RPMI8226 (cell line): ENCODE results near the gene ZCCHC24.

Source experiments
- DNase-seq: peaks from one replicate; pipeline ENCODE4 v3.0.0-alpha.2; 2015

Gene ZCCHC24

GRCh38 chr10:79394664-79395063, 50.8 kb downstream of the ZCCHC24 start:
- no peak for DNase-seq

DNA sequence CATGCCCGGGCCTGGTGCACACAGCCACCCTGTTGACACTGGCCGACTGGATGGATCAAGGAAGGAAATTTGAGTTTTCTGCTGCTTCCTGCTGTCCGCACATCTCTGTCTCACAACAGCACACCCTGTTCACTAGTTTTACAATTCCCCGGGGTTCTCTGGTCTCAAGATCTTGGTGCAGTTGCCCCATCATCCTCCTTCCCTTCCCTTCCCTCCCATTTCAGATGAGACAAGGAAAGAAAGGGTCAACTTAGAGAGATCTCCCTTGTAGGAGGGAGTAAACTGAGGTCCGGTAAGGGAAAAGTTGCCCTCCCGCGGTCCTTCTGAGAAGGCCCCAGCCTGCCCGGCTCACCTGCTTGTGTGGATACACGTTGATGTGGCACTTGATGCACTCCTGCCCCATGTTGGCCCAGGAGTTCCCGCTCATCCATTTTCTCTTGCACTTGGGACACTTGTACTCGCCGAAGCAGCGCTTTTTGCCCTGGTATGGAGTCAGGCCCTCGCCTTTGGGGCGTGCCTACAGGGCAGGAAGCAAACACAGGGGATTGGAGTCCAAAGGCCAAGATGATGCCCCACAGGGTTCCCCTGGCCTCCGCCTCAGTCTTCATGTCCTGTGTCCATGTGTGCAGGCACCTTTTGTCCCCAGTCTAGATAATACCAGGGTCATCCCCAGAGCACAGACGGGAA, 51.4 kb downstream of the ZCCHC24 start:
- DNase-seq = no peak

GRCh38 chr10:79393221-79393923, 52.1 kb downstream of the ZCCHC24 start:
- no peak for DNase-seq

- no peak for DNase-seq
These were observed 52.8 kb downstream of the ZCCHC24 start for GRCh38 chr10:79392506-79393176.

DNA sequence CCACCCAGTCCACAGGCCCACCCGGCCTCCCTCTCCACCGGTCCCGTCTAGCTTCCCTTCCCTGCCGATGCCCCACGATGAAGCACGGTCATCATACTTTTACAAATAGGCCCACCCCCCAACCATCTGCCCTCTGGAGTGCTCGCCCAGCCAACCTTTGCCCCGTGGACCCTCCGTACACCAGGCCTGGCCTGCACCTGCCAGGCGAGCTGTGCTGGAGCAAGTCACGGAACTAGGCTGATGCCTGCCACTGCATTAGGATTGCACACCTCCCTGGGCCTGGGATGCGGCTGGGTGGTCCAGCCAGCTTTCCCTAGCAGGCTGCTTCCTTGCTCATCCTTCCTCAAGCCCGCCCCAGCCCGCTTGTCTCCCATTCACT, 53.4 kb downstream of the ZCCHC24 start:
- DNase-seq = no peak

GRCh38 chr10:79391231-79392019, 54.0 kb downstream of the ZCCHC24 start:
- no peak for DNase-seq

DNA sequence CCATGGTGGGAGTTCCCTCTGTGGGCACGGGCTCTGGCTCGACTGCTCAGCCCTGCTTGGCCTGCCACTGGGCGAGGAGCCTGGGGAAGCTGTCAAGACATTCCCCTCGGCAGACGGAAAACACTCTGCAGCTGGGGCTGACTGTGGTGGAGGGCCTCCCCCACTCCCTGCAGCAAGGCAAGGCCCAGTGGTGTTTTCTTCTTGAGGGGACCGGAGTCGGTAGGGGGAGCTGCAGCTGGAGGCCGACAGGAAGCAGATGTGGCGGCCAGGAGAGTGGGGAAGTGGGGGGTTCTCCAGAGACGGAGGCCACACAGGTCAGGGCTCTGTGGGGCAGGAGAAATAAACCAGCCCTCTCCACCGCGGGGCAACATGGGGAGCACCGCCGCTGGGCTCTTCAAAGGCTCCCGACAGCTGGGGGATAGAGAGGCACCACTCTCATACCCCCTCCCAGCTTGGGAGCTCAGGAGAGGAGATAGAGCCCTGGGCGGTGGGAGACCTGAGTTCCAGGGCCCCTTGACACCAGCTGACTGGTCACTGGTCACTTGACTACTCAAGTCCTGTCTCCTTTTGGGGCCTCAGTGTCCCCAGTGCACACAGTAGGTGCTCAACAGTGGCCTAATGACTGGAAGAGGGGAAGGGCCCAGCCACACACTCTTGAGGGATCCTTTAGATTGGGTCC, 54.7 kb downstream of the ZCCHC24 start:
- DNase-seq = no peak

GRCh38 chr10:79390057-79390456, 55.4 kb downstream of the ZCCHC24 start:
- no peak for DNase-seq

DNA sequence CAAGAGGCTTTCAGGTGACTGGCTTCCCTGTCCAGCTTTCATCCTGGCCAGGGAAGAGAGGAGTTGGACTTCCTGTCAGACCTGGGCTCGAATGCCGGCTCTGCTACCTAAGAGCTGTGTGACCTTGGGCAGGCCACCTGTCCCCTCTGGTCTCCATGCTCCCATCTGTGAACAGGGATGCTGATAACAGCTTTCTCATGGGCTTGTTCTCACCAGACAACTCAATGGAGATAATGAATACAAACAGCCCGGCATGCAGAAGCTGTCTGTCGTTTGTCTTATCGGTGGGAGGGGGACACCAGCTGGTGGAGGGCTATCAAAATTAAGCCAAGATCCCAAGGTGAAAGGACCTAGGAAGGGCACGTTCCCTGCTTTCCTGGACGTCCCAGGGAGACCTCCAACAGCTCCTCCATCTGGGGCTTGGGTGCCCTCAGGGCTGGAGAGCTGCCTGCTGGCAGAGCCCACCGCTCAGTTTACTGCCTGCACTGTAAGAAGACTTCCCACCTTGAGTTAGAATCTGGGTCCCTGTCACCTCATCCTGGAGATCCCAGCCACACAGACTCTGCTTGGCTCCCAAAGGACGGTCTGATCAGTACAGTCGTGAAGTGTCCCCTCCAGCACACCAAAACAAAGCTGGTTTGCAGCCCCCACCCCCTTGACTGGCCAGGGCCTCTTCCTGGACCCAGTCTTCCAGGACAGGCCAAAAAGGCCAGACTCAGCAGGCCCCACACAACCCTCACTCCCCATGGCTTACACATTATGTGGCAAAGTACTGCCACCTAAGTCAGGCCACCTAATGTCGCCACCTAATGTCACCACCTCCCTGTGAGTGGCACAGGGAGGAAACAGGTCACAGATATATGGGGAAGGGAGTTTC, 57.2 kb downstream of the ZCCHC24 start:
- DNase-seq = no peak

DNA sequence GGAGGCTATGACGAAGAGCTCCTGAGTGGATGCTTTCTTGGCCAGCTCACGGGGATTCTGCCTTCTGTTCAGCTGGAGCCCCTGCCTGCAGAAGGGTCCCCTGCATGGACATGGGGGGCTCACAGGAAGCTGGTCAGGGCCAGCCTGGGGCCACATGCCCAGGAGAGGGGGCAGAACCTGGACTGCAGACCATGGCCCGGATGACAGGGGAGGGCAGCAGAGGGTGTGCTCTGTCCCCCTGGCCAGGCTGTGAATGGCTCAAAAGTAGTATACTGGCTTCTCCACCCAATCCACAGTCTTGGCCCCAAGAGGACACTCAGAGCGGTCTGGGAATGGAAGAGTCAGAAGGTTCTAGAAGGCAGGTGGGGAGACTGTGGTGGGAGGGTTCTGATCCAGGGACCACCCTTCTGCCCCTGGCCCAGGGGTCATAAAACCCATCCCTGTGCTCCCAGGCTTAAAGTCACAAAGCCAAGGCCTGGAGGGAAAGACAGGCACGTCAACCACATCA, 57.9 kb downstream of the ZCCHC24 start:
- no peak for DNase-seq

DNA sequence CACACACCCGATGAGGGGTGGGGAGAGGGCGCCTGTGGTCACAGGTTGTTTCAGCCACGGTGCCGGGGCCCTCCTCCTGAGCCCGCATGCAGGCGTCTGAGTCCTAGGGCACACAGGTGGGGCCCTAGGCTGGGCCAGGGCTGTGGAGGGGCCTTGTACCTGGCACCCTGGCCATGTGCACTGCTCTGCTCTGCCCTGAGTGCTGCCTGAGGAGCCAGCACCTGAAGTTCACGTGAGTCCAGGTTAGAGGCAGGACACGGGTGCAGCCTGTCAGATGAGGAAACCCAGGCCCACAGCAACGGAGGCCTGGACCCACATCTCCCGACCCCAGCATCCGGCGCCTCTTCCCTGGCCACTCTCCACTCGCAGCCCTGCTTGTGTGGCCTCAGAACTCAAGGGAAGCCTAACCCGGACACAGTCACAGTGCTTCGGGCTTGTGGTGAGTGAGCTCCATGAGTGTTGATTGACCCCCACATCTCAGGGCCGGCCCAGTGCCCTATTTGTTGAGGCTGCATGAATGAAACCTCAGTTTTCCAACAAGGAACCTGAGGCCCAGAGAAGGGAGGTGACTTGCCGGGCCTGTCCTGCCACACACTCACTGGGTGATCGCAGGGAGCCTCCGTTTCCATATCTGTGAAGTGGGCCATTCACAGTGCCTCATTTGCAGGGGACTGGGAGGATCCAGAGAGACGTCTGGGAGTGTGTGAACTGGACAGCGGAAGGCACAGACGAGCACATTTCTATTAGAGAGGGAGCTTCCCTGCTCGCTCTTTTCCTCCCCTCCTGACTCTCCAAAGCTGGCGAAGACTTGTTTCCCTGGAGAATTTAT, 58.6 kb downstream of the ZCCHC24 start:
- DNase-seq = no peak

- no peak for DNase-seq
These were observed 59.5 kb downstream of the ZCCHC24 start for GRCh38 chr10:79385804-79386531.

DNA sequence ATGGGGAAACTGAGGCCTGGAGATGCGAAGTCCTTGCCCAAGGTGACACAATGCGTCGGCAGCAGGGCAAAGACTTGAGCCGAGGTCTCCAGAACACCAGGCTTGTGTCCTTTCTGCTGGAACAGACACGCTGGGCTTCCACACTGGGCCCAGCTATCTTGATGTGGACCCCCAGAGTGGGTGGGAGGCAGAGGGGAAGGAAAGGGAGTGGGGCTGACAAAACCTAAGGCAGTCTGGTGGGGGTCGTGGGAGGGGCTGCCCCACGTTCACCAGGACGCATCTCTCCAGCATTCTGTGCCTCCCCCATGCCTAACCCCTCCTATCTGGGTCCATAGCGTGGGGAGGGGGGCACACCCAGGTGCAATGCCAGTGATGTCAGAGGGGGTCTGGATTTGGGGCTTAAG, 60.0 kb downstream of the ZCCHC24 start:
- no peak for DNase-seq

DNA sequence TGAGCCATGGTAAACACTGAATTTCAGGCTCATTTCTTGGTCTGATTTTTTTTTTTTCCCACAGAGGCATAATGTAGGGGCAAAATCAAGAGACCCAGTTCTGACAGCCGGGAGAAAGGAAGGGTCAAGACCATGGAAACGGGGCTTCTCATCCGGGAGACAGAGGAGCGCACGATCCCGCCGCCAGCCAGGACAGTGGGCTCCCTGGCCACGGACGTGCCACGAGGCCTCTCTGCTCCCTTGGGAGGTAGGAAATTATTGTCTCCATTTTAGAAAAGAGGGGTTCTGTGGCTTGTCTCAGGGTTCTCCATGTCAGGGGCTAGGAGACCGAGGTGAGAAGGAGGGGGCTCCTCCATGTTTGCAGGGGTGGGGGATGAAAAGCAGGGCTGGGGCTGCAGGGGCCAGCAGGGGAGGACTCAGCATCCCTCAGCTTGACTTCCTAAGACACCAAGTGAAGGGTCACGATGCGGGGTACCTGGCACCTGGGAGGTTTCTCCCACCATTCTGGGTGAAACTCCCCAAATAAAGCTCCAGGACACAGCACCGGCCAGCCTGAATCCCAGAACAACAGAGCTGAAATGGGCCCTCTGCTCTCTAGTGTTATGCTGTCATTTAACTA, 60.5 kb downstream of the ZCCHC24 start:
- DNase-seq = no peak

DNA sequence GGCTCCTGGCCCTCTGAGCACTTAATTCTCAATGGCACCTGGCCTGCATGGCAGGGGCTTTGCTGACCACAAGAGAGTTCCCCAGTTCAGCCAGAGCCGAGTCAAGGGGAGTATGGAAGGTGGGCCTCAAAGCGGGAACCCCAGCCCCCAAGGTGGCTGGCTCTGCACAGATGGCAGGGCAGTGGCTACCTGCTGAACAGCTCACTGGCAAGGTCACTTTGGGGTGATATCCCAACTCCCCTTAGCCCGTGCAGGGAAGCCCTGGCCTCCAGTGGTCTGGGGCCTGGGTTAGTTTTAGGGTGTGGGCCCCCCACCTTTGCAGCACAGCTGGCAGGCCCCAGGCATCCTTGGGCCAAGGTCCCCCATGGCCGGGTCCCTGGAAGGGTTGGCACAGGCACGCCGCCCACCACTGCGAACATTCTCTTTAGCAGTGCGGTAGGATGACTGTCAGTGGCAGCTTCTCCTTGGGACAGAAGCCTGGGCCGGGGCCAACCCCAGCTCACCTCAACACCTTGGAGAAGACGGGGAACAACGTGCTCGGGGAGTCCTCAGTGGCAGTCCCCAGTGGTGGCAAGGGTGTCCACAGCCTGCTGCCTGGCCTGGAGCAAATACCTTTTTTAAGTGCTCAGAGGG, 61.3 kb downstream of the ZCCHC24 start:
- DNase-seq = no peak

DNA sequence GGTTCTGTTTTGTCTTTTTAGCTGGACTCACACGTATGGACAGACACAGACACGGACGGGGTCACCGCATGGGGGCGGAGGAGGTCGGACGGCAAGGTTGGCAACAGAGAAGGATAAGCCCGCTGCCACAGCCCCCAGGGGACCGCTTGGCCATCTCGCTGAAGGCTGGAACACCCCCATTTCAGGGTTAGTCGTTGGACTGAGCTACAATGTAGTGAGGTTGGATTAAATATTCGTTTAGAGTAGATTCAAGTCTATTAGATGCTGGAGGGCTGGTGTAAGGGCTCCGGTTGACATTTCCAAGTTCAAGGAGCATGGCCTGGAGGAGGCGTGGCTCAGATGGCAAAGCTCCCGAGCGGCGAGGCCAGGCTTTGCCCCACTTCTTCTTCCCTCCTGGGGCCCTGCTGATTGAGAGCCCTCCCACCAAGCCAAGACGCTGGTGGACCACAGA, 62.9 kb downstream of the ZCCHC24 start:
- DNase-seq = no peak

GRCh38 chr10:79381804-79382221, 63.6 kb downstream of the ZCCHC24 start:
- DNase-seq = no peak

DNA sequence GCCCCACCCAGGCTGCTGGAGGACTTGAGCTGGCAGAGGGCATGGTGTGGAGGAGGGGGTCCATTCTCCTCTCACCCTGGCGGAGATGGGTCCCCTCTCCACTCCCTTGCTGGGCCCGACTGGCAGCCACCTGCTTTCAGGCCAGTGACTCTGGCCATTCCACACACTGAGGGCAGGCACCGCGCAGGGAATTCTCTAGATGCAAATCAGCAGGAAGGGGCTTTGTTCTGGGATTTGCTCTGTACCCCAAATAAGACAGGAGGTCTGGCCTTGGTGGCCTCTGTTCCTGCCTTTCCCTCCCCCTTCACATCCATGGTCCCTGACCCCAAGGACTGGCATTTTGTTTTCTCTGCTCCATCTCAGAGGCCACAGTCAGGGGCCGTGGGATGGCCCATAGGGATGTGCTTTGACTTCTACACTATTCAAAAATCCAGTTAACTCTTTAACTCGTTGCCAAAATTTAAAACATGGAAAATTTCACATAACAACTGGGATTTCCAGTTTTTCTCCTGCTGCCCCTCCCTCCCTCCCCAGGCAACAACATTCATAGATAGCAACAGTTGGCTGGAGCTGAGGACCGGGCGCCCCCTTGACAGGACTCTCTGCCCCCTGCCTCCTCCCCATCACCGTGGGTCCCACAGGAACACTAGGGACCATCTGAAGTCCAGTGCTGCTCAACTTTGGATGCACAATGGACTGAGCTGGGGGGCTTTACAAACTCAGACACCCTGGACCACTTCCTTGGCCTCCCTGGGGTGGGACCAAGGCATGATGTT, 64.3 kb downstream of the ZCCHC24 start:
- no peak for DNase-seq
